Hematopoietic multipotent progenitor cell treated with erythropoietin and hydrocortisone succinate and interleukin-3 and kit ligand, for 15 days (in vitro differentiated cells): ENCODE results near the gene TCF7L1.

ENCODE experiments used
- DNase-seq: peaks from one replicate; pipeline ENCODE4 v3.0.0-alpha.2; 2015; ENCODE audit warnings: low spot score

Gene TCF7L1

DNA sequence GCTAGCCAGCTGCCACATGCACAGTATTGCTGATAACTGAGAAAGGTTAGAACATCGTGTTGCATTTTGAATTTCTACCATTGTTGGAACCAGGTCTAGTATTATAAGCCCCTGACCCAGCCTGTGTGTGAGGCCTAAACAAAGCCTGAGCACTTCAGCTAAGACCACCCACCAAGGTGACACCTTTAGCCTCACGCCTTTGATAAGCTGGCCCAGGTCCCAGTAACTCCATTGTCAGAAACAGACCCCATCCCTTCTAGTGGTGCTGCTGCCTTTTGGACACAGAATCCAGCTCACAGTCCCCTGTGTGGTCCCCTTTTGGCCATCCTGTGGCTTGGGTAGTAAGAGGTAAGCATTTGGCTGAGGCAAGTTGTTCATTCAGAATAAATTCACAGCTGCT, 223.0 kb downstream of the TCF7L1 start:
- DNase-seq = no peak

DNA sequence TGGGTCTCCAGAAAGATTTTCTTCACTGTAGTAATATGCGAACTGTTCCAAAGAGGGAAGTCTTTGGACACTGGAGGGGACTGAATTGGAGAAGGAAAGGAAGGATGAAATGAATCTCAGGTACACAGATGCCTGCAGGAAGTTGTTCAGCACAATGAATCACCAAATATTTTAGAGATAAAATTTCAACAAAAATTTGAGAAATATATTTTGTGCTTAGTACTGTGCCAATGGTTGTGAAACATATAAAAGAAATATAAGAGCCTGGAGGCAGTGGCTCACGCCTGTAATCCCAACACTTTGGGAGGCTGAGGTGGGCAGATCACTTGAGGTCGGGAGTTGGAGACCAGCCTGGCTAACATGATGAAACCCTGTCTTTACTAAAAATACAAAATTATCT, 224.5 kb downstream of the TCF7L1 start:
- no peak for DNase-seq
